Non-pigmented ciliary epithelial cell (primary cell): Measurements from ENCODE around the gene CBR4.

Experiments
- DNase-seq: peaks from one replicate; pipeline ENCODE4 v3.0.0-alpha.2; 2010; ENCODE audit warnings: low read depth

Gene CBR4

GRCh38 chr4:169033660-169034059, 23.6 kb upstream of the CBR4 start:
- no peak for DNase-seq

DNA sequence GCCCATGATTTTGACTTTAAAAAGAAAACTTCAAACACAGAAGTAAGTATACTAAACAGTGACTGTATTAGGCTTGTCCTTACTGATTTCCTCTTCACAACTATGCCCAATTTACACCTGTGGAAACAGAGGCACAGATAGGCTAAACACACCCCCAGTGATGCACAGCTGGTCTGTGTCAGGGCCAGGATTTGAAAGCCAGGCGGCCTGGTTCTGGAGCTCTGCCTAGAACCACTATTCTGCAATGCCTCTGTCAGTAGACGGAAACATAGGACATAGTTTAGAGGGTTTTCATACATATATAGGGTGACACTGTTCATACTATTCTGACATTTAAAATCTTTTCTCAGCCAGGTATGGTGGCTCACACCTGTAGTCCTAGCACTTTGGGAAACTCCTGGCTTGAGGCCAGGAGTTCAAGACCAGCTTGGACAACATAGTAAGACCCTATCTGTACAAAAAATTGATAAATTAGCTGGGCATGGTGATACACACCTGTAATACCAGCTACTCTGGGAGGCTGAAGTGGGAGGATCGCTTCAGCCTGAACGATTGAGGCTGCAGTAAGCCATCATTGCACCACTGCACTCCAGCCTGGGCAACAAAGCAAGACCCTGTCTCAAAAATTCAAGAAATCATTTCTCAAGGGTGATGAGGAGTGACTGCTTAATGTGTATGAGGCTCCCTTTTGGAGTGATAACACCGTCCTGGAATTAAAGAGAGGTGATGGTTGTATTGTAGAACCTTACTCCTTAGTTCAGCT, 23.0 kb upstream of the CBR4 start:
- DNase-seq, result no peak

- no peak for DNase-seq
These were observed 22.1 kb upstream of the CBR4 start for GRCh38 chr4:169032194-169032593.

GRCh38 chr4:169031392-169031791, 21.3 kb upstream of the CBR4 start:
- DNase-seq, result no peak

GRCh38 chr4:169030562-169030982, 20.5 kb upstream of the CBR4 start:
- no peak for DNase-seq

DNA sequence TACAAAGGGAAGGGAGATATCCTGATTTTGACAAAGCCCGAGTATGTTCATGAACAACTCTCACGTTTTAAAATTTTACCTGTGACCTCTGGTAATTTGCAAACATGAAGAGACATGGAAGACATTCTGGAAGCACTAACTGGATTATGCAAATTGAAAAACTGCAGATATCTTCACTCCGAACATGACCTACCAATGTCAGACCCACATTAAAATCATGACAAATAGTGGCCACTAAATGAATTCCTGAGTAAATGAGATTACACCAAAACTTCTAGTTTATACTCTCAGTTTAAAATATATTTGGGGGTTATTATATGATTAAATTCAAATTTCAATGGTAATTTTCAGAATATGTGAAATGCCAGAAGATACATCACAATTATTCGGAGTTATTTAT, 19.9 kb upstream of the CBR4 start:
- no peak for DNase-seq

DNA sequence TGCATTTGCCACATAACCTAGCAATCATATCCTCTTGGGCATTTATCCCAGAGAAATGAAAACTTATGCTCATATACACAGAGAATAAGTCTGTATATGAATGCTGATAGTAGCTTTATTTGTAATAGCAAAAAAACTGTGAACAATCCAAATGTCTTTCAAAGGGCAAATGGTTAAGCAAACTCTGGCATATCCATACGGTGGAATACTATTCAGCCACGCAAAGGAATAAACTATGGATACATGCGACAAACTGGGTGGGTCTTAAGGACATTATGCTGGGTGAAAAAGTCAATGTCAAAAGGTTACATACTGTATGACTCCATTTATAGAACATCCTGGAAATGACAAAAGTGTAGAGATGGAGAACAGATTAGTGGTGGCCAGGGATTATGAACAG, 17.6 kb upstream of the CBR4 start:
- DNase-seq, result no peak

GRCh38 chr4:169025184-169025583, 15.1 kb upstream of the CBR4 start:
- no peak for DNase-seq

DNA sequence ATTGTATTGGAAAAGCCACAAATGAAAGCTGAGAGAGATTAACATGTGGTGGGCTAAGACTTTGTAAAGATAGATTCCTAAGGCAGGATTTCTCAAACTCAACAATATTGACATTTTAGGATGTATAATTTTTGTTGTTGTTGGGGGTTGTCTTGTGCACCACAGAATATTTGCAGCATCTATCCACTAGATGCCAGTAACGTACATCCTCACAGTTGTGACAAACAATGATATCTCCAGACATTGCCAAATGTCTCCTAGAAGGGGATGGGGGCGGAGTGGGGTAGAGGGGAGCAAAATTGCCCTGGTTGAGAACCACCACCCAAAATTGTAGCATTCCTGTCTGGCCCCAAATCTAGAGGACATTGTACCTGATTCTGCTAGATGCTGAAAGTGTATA, 14.7 kb upstream of the CBR4 start:
- DNase-seq, result no peak

DNA sequence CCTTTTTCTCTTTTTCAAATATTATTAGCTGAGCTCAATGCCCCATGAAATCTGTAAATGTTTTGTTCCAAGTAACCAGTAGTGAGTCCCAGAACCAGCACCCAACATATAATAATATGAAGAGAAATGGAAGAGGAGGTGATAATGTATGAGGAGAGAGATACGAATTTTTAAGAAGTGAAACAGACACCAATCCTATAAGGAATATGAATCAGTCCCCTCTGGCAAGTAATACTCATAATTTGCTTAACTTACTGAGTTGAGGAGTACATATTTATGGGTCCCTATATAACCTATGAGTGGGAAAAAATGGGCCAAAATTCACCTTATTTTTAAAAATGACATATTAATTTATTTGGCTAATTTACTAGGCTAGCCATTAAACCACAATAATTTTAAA, 8.4 kb upstream of the CBR4 start:
- no peak for DNase-seq

DNA sequence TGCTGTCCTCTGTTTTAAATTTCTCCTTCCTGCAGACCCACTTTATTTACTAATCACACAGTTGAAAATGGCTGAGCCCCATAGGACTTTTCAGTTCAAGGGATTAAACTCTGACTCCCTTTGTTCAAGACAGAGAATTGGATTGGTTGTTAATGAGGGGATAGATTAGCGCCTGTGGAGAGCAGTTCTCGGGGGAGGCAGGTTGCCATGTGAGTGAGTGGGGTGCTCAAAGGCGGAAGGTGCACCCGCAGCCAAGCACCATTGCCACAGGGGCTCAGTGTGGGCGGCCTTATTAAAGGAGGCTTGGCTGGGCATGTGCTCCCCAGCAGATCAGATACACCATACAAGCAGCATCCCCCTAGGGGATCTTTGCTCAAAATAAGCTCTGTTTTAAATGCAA, 7.9 kb upstream of the CBR4 start:
- DNase-seq, result no peak

- no peak for DNase-seq
These were observed 5.2 kb upstream of the CBR4 start for GRCh38 chr4:169015186-169015623.

- no peak for DNase-seq
These were observed 4.5 kb upstream of the CBR4 start for GRCh38 chr4:169014586-169014985.

- no peak for DNase-seq
These were observed 3.3 kb upstream of the CBR4 start for GRCh38 chr4:169013396-169013795.

- DNase-seq, result no peak
These were observed 2.0 kb upstream of the CBR4 start for GRCh38 chr4:169012049-169012448.

DNA sequence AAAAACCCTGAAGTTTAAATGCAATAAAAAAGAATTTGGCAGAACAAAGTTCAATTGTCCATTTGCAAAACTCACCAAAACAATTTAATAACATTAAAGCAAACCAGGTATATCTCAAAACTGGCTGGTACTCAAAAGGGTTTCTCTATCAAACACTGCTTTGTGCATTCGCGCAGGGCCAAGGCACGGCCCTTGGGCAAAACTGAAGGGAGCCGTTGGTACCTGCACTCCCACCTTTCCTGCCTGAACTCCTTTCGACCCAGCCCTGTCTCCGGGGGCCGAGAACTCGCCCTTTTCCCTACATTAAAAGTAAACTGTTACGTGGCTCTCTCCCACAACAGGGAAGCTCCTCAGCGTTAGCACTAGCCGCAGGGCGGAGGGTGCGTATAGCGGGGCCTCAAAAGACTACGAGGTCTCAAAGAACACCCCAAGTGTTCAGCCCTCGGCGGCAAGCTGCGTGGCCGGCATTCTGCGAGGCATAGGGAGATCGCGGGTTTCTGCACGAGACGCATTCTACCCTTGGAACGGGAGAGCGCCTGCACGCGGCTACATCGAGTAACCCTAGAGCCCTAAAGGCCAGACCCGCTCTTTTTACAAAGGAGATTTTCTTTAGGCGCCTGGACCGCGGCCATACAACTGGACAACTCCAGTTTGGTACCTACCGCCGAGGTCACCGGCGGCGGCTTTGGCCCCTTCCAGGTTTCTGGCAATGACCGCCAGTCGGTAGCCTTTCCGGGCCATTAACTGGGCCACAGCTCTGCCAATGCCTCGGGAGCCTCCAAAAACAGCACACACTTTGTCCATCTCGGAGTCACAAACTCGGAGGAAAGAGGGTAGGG, 550 bp downstream of the CBR4 start:
- no peak for DNase-seq

DNA sequence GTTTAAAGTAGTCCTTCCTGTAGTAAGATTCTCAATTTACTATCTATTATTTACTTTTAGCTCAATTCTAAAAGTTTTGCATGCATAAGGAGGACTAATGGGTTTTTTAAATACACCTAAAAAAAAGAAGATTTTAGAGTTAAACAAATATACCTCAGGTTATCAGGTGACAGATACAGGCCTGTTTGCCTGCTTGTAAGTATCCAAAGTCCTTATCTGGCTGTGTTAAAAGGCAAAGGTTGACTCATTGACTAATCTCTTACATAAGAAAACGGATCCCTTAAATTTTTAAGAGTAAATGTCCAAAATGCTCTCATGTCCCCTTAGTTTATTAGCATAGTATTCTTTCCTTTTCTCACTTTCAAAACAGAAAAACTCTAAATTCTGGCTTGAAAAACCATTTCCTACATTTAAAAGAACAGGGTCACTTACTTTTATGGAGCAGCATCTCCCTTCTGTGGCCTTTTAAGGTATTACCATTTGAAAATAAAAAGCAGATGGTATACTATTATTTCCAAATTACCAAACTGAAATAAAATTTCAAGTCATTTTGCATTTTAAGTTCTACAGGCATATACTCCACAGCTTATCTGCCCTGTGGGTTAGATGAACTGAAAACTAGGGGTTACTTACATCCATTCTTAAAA, 4.5 kb downstream of the CBR4 start:
- no peak for DNase-seq

- DNase-seq, result no peak
These were observed 9.7 kb downstream of the CBR4 start for GRCh38 chr4:169000315-169000714.

- DNase-seq, result no peak
These were observed 10.2 kb downstream of the CBR4 start for GRCh38 chr4:168999809-169000208.

- DNase-seq, result no peak
These were observed 11.5 kb downstream of the CBR4 start for GRCh38 chr4:168998596-168998995.

- no peak for DNase-seq
These were observed 14.3 kb downstream of the CBR4 start for GRCh38 chr4:168995537-168996295.

GRCh38 chr4:168994958-168995357, 15.1 kb downstream of the CBR4 start:
- no peak for DNase-seq
